IMR-90 (cell line): ENCODE results near the gene UBE2N. TPM values are rescaled to one million over a fixed set of nuclear protein-coding genes. Genes with fewer than 3 reads are reported as not detected.
"Not testable (repeated sequence)": the region's sequence is repeated elsewhere in the genome, so short reads cannot be mapped to it uniquely, and the experiment has no call there.

Source experiments
- ATAC-seq: fragments of 200-7000 bp; cut with Tn5 transposase; 2 replicates; pipeline ENCODE4 v1.9.1; 2020; ENCODE audit warnings: low read depth, mild to moderate bottlenecking, moderate library complexity
- BruUV-seq: library from RNA; stranded (reverse); fragments of 400-500 nt; replicated peaks from 2 replicates; lab custom pipeline; 2021; lab: Mats Ljungman, UMichigan
- CTCF ChIA-PET: fragments of 300-600 bp; formaldehyde crosslinking; extraction: SDS; loops from one replicate; lab custom pipeline; 2021; ENCODE audit warnings: antibody characterized with exemption; lab: Yijun Ruan, JAX
- POLR2A ChIA-PET: fragments of 300-600 bp; sonication (Branson Sonifier 250); formaldehyde crosslinking; loops from one replicate; lab custom pipeline; 2022; ENCODE audit warnings: antibody characterized with exemption; ENCODE audit not compliant: unreplicated experiment; lab: Charles Lee
- DNase-seq: peaks from one replicate; pipeline ENCODE4 v3.0.0; 2013
- H2AFZ ChIP-seq: replicated peaks from 2 replicates; pipeline ENCODE3; 2013; ENCODE audit warnings: low read length, mild to moderate bottlenecking; ENCODE audit not compliant: poor library complexity
- H2AK5ac ChIP-seq: 2 replicates; pipeline ENCODE4 v1.6.1; 2013; ENCODE audit warnings: low read depth, low read length, inconsistent platforms
- H2AK9ac ChIP-seq: replicated peaks from 2 replicates; pipeline ENCODE3; 2013; ENCODE audit warnings: mild to moderate bottlenecking, low read depth, low read length, moderate library complexity; ENCODE audit not compliant: poor library complexity
- H2BK120ac ChIP-seq: 2 replicates; pipeline ENCODE4 v1.6.1; 2013; ENCODE audit warnings: low read depth, low read length, inconsistent platforms
- H2BK15ac ChIP-seq: 3 replicates; pipeline ENCODE4 v1.6.1; 2013; ENCODE audit warnings: low read depth, low read length, inconsistent platforms
- H2BK20ac ChIP-seq: 2 replicates; pipeline ENCODE4 v1.6.1; 2013; ENCODE audit warnings: low read depth, mild to moderate bottlenecking, inconsistent platforms, low read length, moderate library complexity
- H2BK5ac ChIP-seq: 2 replicates; pipeline ENCODE4 v1.6.1; 2013; ENCODE audit warnings: mild to moderate bottlenecking, low read depth, low read length, inconsistent platforms; ENCODE audit not compliant: poor library complexity, severe bottlenecking
- H3K14ac ChIP-seq: replicated peaks from 2 replicates; pipeline ENCODE4 v1.6.1; 2013; ENCODE audit warnings: low read depth, low read length, inconsistent platforms
- H3K18ac ChIP-seq: 2 replicates; pipeline ENCODE4 v1.6.1; 2013; ENCODE audit warnings: low read depth, low read length, control low read depth
- H3K23ac ChIP-seq: 2 replicates; pipeline ENCODE4 v1.6.1; 2013; ENCODE audit warnings: low read depth, low read length, inconsistent platforms
- H3K27ac ChIP-seq: 2 replicates; pipeline ENCODE4 v1.5.1; 2013; ENCODE audit warnings: mild to moderate bottlenecking, control low read depth, low read length; ENCODE audit not compliant: insufficient read depth
- H3K27me3 ChIP-seq: 2 replicates; pipeline ENCODE4 v1.6.1; 2013; ENCODE audit warnings: low read length; ENCODE audit not compliant: control insufficient read depth, insufficient read depth
- H3K36me3 ChIP-seq: 2 replicates; pipeline ENCODE4 v1.6.1; 2013; ENCODE audit warnings: low read length, mixed read lengths; ENCODE audit not compliant: control insufficient read depth, insufficient read depth
- H3K4ac ChIP-seq: 2 replicates; pipeline ENCODE4 v1.6.1; 2013; ENCODE audit warnings: low read depth, low read length, inconsistent platforms
- H3K4me1 ChIP-seq: 2 replicates; pipeline ENCODE4 v1.6.1; 2013; ENCODE audit warnings: low read length, mixed read lengths; ENCODE audit not compliant: control insufficient read depth, insufficient read depth
- H3K4me2 ChIP-seq: 2 replicates; pipeline ENCODE4 v1.6.1; 2013; ENCODE audit warnings: low read depth, mild to moderate bottlenecking, control low read depth, low read length, moderate library complexity
- H3K4me3 ChIP-seq: 2 replicates; pipeline ENCODE4 v1.5.1; 2013; ENCODE audit warnings: low read depth, mild to moderate bottlenecking, control low read depth, low read length, moderate library complexity; ENCODE audit not compliant: insufficient read depth
- H3K56ac ChIP-seq: 2 replicates; pipeline ENCODE4 v1.6.1; 2013; ENCODE audit warnings: low read length, inconsistent platforms; ENCODE audit not compliant: insufficient read depth; ENCODE audit errors: extremely low read depth
- H3K79me1 ChIP-seq, 2 experiments: 2 replicates each; pipeline ENCODE4 v1.6.1; 2013; ENCODE audit warnings: low read length in 2 of 2, inconsistent platforms in 1 of 2, low read depth in 1 of 2
- H3K9ac ChIP-seq: 2 replicates; pipeline ENCODE4 v1.6.1; 2013; ENCODE audit warnings: low read depth, low read length, control low read depth
- H3K9me1 ChIP-seq: 2 replicates; pipeline ENCODE4 v1.6.1; 2013; ENCODE audit warnings: low read length, inconsistent platforms; ENCODE audit not compliant: insufficient read depth
- H3K9me3 ChIP-seq: 2 replicates; pipeline ENCODE4 v1.6.1; 2013; ENCODE audit warnings: low read length; ENCODE audit not compliant: control insufficient read depth, insufficient read depth
- H4K20me1 ChIP-seq: 2 replicates; pipeline ENCODE4 v1.6.1; 2013; ENCODE audit warnings: low read length, inconsistent platforms; ENCODE audit not compliant: insufficient read depth
- H4K5ac ChIP-seq: 2 replicates; pipeline ENCODE4 v1.6.1; 2013; ENCODE audit warnings: mild to moderate bottlenecking, low read depth, low read length, control low read depth
- H4K8ac ChIP-seq, 2 experiments: 2 replicates each; pipeline ENCODE4 v1.6.1; 2013; ENCODE audit warnings: low read depth in 2 of 2, low read length in 2 of 2, control low read depth in 1 of 2, inconsistent platforms in 1 of 2
- H4K91ac ChIP-seq: 2 replicates; pipeline ENCODE4 v1.6.1; 2013; ENCODE audit warnings: low read depth, low read length, inconsistent platforms; ENCODE audit not compliant: insufficient read depth
- CEBPB ChIP-seq: IDR thresholded peaks from 2 replicates; pipeline ENCODE4 v1.6.1; 2012; ENCODE audit warnings: low read depth, low read length, improper control_type of control experiment
- CHD1 ChIP-seq: IDR thresholded peaks from 2 replicates; pipeline ENCODE4 v1.6.1; 2012; ENCODE audit warnings: low read depth, low read length, improper control_type of control experiment
- POLR2A ChIP-seq: IDR thresholded peaks from 2 replicates; pipeline ENCODE4 v1.6.1; 2012; ENCODE audit warnings: mild to moderate bottlenecking, low read depth, low read length
- RAD21 ChIP-seq: IDR thresholded peaks from 2 replicates; pipeline ENCODE4 v1.6.1; 2012; ENCODE audit warnings: low read length, improper control_type of control experiment
- WGBS, 2 experiments: methylation state at CpG; one replicate each; pipeline versions ENCODE4 v1.1.5 to v1.1.7; 2013; ENCODE audit warnings: missing lambda C conversion rate in 2 of 2; ENCODE audit not compliant: insufficient read length in 1 of 2; ENCODE audit errors: extremely low coverage in 2 of 2; 5-methylcytosine and 5-hydroxymethylcytosine counted together
- dilution Hi-C: fragments of 300-500 bp; cut with HindIII; formaldehyde crosslinking; loops from one replicate; pipeline ENCODE4 v1.14.3; 2018; ENCODE audit warnings: low sequenced_read_pairs; ENCODE audit not compliant: unreplicated experiment
- in situ Hi-C: fragments of 300-500 bp; cut with MboI; formaldehyde crosslinking; loops from 3 replicates; pipeline ENCODE4 v1.14.3; 2019; ENCODE audit warnings: low sequenced_read_pairs, inconsistent platforms, mixed read lengths
- intact Hi-C: fragments of 100-400 bp; cut with micrococcal nuclease; formaldehyde crosslinking; loops from 2 replicates; pipeline ENCODE4 v1.10.0; 2022
- polyA plus RNA-seq, 3 experiments: library from polyadenylated mRNA; depleted of rRNA; stranded (reverse); fragments of >200 nt; gene quantifications; 2 replicates each; pipeline ENCODE4 v1.2.3, GENCODE V29; 2012; ENCODE audit warnings: low replicate concordance in 1 of 3
- total RNA-seq: library from RNA; depleted of rRNA; stranded (reverse); fragments of >200 nt; gene quantifications from 2 replicates; pipeline ENCODE4 v1.2.3, GENCODE V29; 2012

The UBE2N gene
- total and polyA plus RNA-seq, 2 of the 4 experiments (the other 2 are of a cell fraction) = 64.5 to 103 TPM

DNA sequence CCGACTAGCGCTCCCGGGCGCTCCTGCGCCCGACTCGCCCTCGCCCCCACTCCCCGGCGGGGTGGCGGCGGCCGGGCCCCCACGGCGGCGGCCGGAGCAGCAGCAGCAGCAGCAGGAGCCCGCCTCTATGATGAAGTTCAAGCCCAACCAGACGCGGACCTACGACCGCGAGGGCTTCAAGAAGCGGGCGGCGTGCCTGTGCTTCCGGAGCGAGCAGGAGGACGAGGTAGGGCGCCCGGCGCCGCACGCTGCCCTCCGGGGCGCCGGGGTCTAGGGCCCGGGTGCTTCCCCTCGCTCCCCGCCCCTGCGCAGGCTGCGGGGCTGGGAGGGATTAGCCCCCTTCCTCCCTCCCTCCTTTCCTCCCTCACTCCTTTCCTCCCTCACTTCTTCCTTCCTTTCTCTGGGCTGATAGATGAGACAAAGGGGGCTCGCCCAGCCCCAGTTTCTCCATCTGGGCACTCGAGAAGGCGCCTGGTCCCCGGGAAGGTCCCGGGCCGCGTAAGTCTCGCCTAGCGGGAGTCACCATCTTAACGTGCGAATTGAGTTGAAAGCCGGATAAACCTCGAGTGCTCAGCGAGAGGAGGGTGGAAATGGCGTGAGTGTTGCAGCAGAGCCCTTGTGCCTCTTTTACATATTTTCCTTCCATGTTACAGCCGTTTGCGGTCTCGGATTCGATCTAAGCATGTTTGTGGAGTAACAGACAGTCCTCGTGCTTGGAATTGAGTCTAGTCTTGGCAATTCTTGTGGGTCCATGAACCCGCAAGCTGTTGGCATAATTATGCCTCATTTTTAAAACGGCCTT is 63.4 kb downstream of the UBE2N start:
- Histone ChIP-seq H3K27ac (peak overlapping the region; percentile 59), H4K20me1 (peaks cover 34% of the 10 kb centered on the region), H4K8ac (peak overlapping the region; percentile 20 to 73; a peak in 3 of 4 replicates), H3K9ac (peak overlapping the region; percentile 99), H4K91ac (peak overlapping the region; percentile 67), H3K79me1 (peaks cover 0 to 25% of the 10 kb centered on the region in 2 experiments; a peak in 3 of 4 replicates), H3K4me2 (peak overlapping the region; percentile 99), H2BK15ac (peak overlapping the region; percentile 55; the same call in 1 of the 3 replicates), H2BK5ac (peak overlapping the region; percentile 92), H2BK120ac (peak overlapping the region; percentile 13), H3K4me1 (peaks cover 12% of the 10 kb centered on the region), H3K56ac (peak overlapping the region; percentile 93), H3K18ac (peak overlapping the region; percentile 97), H2BK20ac (peak overlapping the region; percentile 20; the same call in 1 of the 2 replicates), H3K14ac (peak overlapping the region; percentile 93), H3K4me3 (peak overlapping the region; percentile 98), H2AK5ac (peak overlapping the region; percentile 41), H4K5ac (peak overlapping the region; percentile 70; the same call in 1 of the 2 replicates), H3K23ac (peak overlapping the region; percentile 93), H2AFZ (peak overlapping the region; percentile 90), H2AK9ac (peak overlapping the region; percentile 38), H3K4ac (peak overlapping the region; percentile 86)
- H3K27me3 ChIP-seq, H3K9me3 ChIP-seq, H3K36me3 ChIP-seq, in situ Hi-C loops, POLR2A ChIA-PET, BruUV-seq, H3K9me1 ChIP-seq, CTCF ChIA-PET: not testable (repeated sequence)
- intact Hi-C loops (loop anchor here (5.0 kb wide), 2 partner anchors 136 to 201 kb away; no protein-coding TSS in a partner anchor), dilution Hi-C loops (loop anchor here (25.0 kb wide), 1 partner anchor 391 kb away; no protein-coding TSS in a partner anchor)
- peak; percentile 72 for DNase-seq
- peak; percentile 50 for ATAC-seq
- peak; percentile 60; the same call in 1 of the 2 replicates for TF ChIP-seq POLR2A
- peak; percentile 54; the same call in 1 of the 2 replicates for TF ChIP-seq CEBPB
- 0 out of 2 replicates have a peak, but pooled peaks have one; percentile 4 for TF ChIP-seq RAD21
- TF ChIP-seq CHD1 = peak; percentile 38; the same call in 1 of the 2 replicates
- no CpG with 5 or more reads among the region's 64 CpGs for WGBS, 2 experiments
